LNCAP (cell line): ENCODE results near the gene OSBPL2.

Source experiments
- TF ChIP-seq, protein P1 (sequence below): fragments of 450-650 bp; IDR thresholded peaks from 2 replicates; pipeline ENCODE4 v1.5.1; 2017; ENCODE audit warnings: mild to moderate bottlenecking

Gene OSBPL2

DNA sequence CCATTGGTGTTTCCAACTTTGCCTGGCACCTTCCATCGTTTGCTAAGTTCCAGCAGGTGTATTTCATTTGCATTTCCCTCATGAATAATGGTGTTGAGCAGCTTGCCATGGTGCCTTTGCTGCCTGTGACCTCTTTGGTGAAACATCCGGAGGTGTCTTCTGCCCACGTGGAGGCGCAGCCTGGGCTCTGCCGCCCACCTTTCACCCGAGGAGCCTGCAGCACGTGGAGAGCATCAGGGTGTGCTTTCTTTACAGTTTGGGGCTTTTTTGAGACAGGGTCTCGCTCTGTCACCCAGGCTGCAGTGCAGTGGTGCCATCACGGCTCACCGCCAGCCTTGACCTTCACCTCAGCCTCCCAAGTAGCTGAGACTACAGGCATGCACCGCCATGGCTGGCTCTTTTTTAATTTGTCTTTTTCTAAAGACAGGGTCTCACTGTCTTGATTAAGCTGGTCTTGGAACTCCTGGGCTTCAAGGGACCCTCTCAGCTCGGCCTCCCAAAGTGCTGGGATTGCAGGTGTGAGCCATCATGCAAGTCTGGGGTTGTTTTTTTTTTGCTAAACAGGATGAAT lies 61.4 kb downstream of the OSBPL2 start:
- TF ChIP-seq, protein P1, sequence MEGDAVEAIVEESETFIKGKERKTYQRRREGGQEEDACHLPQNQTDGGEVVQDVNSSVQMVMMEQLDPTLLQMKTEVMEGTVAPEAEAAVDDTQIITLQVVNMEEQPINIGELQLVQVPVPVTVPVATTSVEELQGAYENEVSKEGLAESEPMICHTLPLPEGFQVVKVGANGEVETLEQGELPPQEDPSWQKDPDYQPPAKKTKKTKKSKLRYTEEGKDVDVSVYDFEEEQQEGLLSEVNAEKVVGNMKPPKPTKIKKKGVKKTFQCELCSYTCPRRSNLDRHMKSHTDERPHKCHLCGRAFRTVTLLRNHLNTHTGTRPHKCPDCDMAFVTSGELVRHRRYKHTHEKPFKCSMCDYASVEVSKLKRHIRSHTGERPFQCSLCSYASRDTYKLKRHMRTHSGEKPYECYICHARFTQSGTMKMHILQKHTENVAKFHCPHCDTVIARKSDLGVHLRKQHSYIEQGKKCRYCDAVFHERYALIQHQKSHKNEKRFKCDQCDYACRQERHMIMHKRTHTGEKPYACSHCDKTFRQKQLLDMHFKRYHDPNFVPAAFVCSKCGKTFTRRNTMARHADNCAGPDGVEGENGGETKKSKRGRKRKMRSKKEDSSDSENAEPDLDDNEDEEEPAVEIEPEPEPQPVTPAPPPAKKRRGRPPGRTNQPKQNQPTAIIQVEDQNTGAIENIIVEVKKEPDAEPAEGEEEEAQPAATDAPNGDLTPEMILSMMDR = no peak

DNA sequence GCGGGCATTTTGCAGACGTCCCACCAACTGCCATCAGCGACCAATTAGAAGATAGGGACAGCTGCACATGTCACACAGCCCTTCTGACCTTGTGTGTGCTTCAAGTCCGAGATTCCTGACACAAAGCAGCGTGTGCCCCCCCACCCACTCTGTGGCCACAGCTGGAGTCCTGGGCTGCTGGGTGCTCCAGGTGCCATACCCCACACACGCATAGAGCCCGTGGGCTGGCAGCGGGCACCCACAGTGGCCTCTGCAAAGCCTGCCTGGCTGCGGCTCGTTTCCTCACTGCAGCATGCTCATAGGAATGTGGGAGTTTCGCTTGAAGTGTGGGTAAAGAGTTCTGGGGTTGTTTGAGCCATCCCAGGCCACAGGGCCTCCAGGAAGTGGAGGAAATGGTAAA lies 62.0 kb downstream of the OSBPL2 start:
- TF ChIP-seq, protein P1 = no peak

DNA sequence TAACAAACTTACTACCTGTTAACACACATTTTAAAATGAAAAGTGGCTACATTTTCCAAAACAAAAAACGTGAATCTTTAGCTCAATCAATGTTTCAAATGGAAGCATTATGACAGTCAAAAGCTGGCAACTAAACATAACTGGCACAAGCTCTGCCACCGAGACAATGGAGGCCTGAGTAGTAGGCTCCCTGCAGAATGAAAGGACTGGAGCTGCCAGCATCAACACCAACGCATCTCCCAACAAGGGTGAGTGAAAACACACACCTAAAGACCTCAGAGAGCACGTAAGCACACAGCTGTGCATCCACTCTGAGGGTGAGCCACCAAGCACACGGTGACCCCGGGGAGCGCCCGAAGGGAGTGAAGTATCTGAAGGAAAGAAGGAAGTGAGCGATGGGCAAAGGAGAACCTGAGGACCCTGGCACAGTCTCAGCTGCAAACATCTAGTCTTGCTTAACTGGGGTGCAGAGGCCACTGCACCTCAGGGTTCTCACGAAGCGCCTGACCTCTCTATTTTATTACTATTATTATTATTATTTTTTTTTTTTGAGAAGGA lies 62.9 kb downstream of the OSBPL2 start:
- TF ChIP-seq, protein P1 = no peak

DNA sequence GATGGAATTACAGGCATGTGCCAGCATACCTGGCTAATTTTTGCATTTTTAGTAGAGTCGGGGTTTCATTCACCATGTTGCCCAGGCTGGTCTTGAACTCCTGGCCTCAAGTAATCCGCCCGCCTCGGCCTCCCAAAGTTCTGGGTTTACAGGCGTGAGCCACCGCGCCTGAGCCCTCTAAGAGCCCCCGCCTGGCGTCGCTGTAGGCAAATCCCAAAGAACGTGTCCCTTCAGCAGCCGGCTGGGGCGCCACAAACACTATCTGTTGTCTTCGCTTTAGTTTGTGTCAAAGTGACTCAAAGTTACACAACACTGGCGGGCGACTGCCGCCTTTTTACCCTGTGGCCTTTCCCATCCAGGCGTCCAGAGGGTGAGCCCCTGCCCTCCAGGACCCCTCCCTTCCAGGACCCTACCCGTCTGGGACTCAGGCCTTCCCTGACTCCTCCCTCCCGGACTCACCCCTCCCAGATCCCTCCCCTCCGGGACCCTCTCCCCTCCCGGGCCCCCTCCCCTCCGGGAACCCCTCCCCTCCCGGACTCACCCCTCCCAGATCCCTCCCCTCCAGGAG lies 63.5 kb downstream of the OSBPL2 start:
- TF ChIP-seq, protein P1 = peak; percentile 85

DNA sequence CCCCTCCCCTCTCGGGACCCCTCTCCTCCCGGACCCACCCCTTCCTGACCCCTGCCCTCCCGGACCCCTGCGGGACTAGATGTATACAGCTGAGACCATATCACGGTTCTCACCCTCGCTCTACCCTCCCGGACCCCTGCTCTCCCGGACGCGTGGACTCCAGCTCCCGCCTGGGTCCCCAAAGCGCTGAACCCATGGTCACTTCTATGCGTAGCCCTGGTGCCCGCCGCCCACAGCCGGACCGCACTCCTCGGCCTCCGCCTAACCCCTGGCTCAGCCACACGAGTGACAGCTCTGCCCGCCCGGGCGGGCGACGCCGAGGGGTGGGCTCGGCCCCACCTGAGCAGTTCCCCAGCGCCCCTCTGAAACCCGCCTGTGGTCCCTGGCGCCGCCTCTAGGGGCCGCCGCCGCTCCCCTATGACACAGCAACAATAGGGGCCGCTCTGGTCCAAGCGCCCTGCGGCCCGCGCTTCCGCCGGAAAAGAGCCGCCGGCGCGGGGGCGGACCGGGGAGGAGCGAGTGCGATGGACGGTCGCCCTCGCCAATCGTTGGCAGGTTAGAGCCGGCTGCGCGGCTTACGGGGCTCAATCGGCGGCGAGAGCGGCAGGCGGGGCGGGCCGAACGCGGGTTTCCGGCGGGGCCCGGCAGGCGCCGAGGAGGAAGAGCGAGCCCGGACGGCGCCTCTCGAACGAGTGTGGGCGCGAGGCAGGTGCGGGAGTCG lies 64.2 kb downstream of the OSBPL2 start, which contains the start of gene ADRM1:
Gene ADRM1, plus strand, starts transcription at position 657 of the 721 bp plus-strand sequence. CDS start 572 bp downstream, outside the sequence.
- TF ChIP-seq, protein P1 = peak; percentile 92

DNA sequence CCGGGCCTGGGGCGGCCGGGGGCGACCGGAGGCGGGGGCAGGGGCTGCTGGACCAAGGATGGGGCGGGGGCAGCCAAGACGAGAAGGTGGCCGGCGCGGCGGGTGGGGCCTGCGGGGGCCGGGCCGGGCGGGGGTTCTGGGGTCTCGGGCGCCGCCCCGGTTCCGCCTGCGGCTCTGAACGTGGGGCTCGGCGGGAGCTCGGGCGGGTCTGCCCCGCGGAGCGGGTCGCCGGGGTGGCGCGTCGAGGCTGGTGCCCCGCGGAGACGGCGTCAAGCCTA lies 64.7 kb downstream of the OSBPL2 start:
- TF ChIP-seq, protein P1 = no peak

DNA sequence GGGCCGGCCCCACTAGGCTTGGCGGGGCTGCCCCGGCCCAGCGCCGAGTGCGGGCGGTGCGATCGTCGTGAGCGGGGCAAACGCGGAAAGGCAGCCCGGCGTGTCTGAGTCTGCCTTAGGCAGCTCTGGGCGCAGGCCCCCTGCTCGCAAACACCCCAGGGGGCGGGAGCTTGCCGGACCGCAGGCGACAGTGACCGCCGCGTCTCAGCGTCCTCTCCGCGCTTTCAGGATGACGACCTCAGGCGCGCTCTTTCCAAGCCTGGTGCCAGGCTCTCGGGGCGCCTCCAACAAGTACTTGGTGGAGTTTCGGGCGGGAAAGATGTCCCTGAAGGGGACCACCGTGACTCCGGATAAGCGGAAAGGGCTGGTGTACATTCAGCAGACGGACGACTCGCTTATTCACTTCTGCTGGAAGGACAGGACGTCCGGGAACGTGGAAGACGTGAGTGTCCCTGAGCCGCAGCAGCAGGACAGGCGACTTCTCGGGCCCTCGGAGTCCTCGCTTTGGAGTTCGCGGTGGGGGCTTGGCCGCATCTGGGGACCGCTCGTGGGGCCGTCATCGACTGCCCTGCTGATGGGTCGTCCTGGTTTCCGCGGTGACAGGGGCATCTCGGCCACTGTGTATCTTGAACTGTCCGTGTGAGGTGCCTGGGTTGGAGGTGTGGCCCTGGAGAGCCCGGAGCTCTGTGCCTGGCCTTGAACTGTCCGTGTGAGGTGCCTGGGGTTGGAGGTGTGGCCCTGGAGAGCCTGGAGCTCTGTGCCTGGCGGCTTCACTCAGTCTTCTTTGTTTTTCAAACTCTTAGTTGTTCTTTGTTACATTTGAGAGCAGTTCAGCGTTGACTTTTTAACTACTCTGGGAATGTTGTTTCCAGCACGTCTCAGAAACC lies 65.3 kb downstream of the OSBPL2 start:
- TF ChIP-seq, protein P1 = no peak
